ENCODE measurements around the gene KIF3A. TPM values are rescaled to one million over a fixed set of nuclear protein-coding genes. Genes with fewer than 3 reads are reported as not detected.
A peak's percentile ranks its signal among the peaks of the same experiment; 100 is the strongest.

The KIF3A gene
- total and polyA plus RNA-seq, 2 experiments from 2014 or later, result 11.2 to 19.7 TPM

GRCh38 chr5:132674671-132675506 lies 62.5 kb downstream of the KIF3A start:
- Histone ChIP-seq H3K4me2 (no peak overlapping the region), H3K4me1 (ENCODE audit: insufficient read depth) (no peaks in the 10 kb centered on the region), H2AFZ (0 out of 2 replicates have a peak overlapping the region, but pooled peaks have one; percentile 76), H3K27me3 (ENCODE audit: insufficient read depth) (no peaks in the 10 kb centered on the region), H3K27ac (ENCODE audit: low read depth) (no peak overlapping the region), H3K9me2 (ENCODE audit: insufficient read depth) (peaks cover 2% of the 10 kb centered on the region; the same call in 1 of the 2 replicates), H3K4me3 (no peak overlapping the region), H4K20me1 (replicated peaks; ENCODE audit: insufficient read depth) (no peaks in the 10 kb centered on the region), H3F3A (replicated peaks; ENCODE audit: low read depth) (no peaks in the 10 kb centered on the region), H3K79me2 (replicated peaks; ENCODE audit: insufficient read depth) (no peaks in the 10 kb centered on the region), H3K36me3 (ENCODE audit: insufficient read depth) (no peaks in the 10 kb centered on the region)
- ATAC-seq, result no peak
- Mint-ChIP-seq H3K36me3 (ENCODE audit: low read depth) (no peaks in the 10 kb centered on the region; the same call in 2 of the 3 replicates), H3K4me1 (peaks cover 3% of the 10 kb centered on the region; the same call in 2 of the 3 replicates), H3K4me3 (no peak overlapping the region), H3K9me3 (no peaks in the 10 kb centered on the region; the same call in 2 of the 3 replicates), H3K27me3 (ENCODE audit: insufficient read depth, low read depth, poor library complexity) (peaks cover 2% of the 10 kb centered on the region), H3K27ac (no peak overlapping the region)
- DNase-seq (ENCODE audit: low spot score), result no peak
- TF ChIP-seq STAT1 (IDR thresholded peaks at IDR 0.05; ENCODE audit: unreplicated experiment) (no peak), ZNF114 (CRISPR knock-in tag; IDR thresholded peaks at IDR 0.05) (no peak), JUNB (IDR thresholded peaks at IDR 0.05; ENCODE audit: unreplicated experiment) (no peak), EZH2phosphoT487 (IDR thresholded peaks at IDR 0.05; ENCODE audit: unreplicated experiment) (no peak), CTCF (conservative IDR thresholded peaks at IDR 0.05; ENCODE audit: low read depth in 2 of 2) (no peak), EZH2 (IDR thresholded peaks at IDR 0.05; ENCODE audit: low read depth, unreplicated experiment) (no peak), NANOG (IDR thresholded peaks at IDR 0.05; ENCODE audit: borderline replicate concordance) (no peak), REST (IDR thresholded peaks at IDR 0.05; ENCODE audit: unreplicated experiment) (no peak), POLR2AphosphoS5 (IDR thresholded peaks at IDR 0.05; ENCODE audit: low read depth) (no peak), ETS1 (IDR thresholded peaks at IDR 0.05) (no peak), ZNF462 (CRISPR knock-in tag; IDR thresholded peaks at IDR 0.05) (no peak), ZNF331 (CRISPR knock-in tag; IDR thresholded peaks at IDR 0.05; ENCODE audit: low read depth) (no peak)
